LNCAP (cell line): ENCODE data around the gene KNTC1.

Experiments used
- CTCF ChIP-seq: fragments of 450-650 bp; IDR thresholded peaks from 2 replicates; pipeline ENCODE4 v1.5.1; 2017; ENCODE audit warnings: mild to moderate bottlenecking

Gene KNTC1

GRCh38 chr12:122491991-122492390 lies 35.1 kb upstream of the KNTC1 start:
- no peak for TF ChIP-seq CTCF

GRCh38 chr12:122495258-122495657 lies 31.8 kb upstream of the KNTC1 start:
- no peak for TF ChIP-seq CTCF

GRCh38 chr12:122499991-122500684 lies 26.9 kb upstream of the KNTC1 start:
- no peak for TF ChIP-seq CTCF

- no peak for TF ChIP-seq CTCF
Measured at GRCh38 chr12:122500685-122501488, 26.2 kb upstream of the KNTC1 start, which contains the start of gene ZCCHC8. Gene ZCCHC8 (minus strand): TSS chr12:122500932. CDS start chr12:122500840, 92 bp downstream.

GRCh38 chr12:122501489-122501989 lies 25.5 kb upstream of the KNTC1 start:
- TF ChIP-seq CTCF, result no peak

GRCh38 chr12:122503147-122503751 lies 23.8 kb upstream of the KNTC1 start:
- no peak for TF ChIP-seq CTCF

- TF ChIP-seq CTCF, result no peak
Measured at GRCh38 chr12:122503783-122504590, 23.1 kb upstream of the KNTC1 start.
